Measurements from ENCODE around the gene TPO. TPM values are rescaled to one million over a fixed set of nuclear protein-coding genes. Genes with fewer than 3 reads are reported as not detected.

Gene TPO
- total RNA-seq, 1 experiment from 2014 or later, result not detected

DNA sequence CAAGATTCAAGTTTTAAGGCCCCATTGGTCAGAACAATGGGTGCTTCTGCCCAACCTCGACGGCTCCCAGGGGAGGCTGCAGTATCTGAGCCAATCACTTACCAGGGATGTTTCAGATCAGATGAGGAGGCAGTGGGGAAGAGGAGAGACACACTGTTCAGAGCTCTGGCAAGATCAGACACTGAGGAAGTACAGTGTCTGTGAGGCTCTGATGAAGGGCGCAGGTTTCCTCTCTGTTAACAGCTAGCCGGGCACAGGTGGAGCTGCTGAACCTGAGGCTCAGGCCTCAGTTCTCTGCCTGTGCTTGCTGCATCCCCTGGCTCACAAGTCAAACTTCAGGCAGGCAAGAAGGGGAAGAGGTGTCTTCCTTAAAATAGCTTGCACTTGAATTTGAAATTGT lies 69.7 kb downstream of the TPO start:
- H3K23me2 ChIP-seq (ENCODE audit: insufficient read length, low read depth, low read length, poor library complexity, severe bottlenecking), result no peaks in the 10 kb centered on the region
- no peaks in the 10 kb centered on the region for H3K27me3 ChIP-seq (ENCODE audit: insufficient read depth, low read length)
- no peak overlapping the region for H2BK12ac ChIP-seq (ENCODE audit: insufficient read length, low read depth, low read length)
- TF ChIP-seq, protein P1, sequence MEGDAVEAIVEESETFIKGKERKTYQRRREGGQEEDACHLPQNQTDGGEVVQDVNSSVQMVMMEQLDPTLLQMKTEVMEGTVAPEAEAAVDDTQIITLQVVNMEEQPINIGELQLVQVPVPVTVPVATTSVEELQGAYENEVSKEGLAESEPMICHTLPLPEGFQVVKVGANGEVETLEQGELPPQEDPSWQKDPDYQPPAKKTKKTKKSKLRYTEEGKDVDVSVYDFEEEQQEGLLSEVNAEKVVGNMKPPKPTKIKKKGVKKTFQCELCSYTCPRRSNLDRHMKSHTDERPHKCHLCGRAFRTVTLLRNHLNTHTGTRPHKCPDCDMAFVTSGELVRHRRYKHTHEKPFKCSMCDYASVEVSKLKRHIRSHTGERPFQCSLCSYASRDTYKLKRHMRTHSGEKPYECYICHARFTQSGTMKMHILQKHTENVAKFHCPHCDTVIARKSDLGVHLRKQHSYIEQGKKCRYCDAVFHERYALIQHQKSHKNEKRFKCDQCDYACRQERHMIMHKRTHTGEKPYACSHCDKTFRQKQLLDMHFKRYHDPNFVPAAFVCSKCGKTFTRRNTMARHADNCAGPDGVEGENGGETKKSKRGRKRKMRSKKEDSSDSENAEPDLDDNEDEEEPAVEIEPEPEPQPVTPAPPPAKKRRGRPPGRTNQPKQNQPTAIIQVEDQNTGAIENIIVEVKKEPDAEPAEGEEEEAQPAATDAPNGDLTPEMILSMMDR (conservative IDR thresholded peaks at IDR 0.05), result no peak
- no peak overlapping the region for H2BK5ac ChIP-seq (ENCODE audit: insufficient read length, low read length)
- H4K8ac ChIP-seq (replicated peaks; ENCODE audit: insufficient read length, low read depth, low read length), result no peak overlapping the region
- H3K4me1 ChIP-seq (ENCODE audit: insufficient read depth, low read length), result no peaks in the 10 kb centered on the region; the same call in 1 of the 2 replicates
- no peak overlapping the region for H3K9ac ChIP-seq (ENCODE audit: extremely low read depth, insufficient read length, low read length)
- H3K4me3 Mint-ChIP-seq, result no peak overlapping the region
- H2BK15ac ChIP-seq (ENCODE audit: low read depth, low read length), result no peak overlapping the region
- H3K56ac ChIP-seq (ENCODE audit: insufficient read length, low read depth, low read length), result no peak overlapping the region
- H3K36me3 Mint-ChIP-seq (ENCODE audit: insufficient read depth in 1 of 3, low read depth in 3 of 3), result no peaks in the 10 kb centered on the region; a peak in 3 of 7 replicates
- no peaks in the 10 kb centered on the region; the same call in 1 of the 2 replicates for H3K27me3 Mint-ChIP-seq (ENCODE audit: low read depth)
- no peaks in the 10 kb centered on the region for H3K9me3 ChIP-seq (ENCODE audit: control insufficient read depth, low read depth, low read length)
- H2BK120ac ChIP-seq (ENCODE audit: low read depth, low read length, poor library complexity, severe bottlenecking), result no peak overlapping the region
- H4K5ac ChIP-seq (ENCODE audit: insufficient read length, low read depth, low read length), result no peak overlapping the region
- H3K79me1 ChIP-seq (ENCODE audit: insufficient read depth, low read depth, low read length, poor library complexity, severe bottlenecking), result no peaks in the 10 kb centered on the region
- no peaks in the 10 kb centered on the region for H3K79me2 ChIP-seq (ENCODE audit: insufficient read depth, low read length)
- no peak overlapping the region for H3K18ac ChIP-seq (ENCODE audit: insufficient read length, low read depth, low read length)
- no peaks in the 10 kb centered on the region for H3K9me3 Mint-ChIP-seq
- WGBS (ENCODE audit: extremely low coverage, insufficient read length, low lambda C conversion rate), result no CpG with 5 or more reads among the region's 4 CpGs
- H3K4me1 Mint-ChIP-seq, result no peaks in the 10 kb centered on the region
- H3K27ac Mint-ChIP-seq, result no peak overlapping the region
- H3K14ac ChIP-seq (ENCODE audit: insufficient read depth, low read length), result no peak overlapping the region
- no peak for DNase-seq
- no peak overlapping the region for H2AFZ ChIP-seq (ENCODE audit: low read length)
- H3K4ac ChIP-seq (ENCODE audit: low read depth, low read length), result no peak overlapping the region
- H4K20me1 ChIP-seq (ENCODE audit: control insufficient read depth, insufficient read depth, insufficient read length), result no peaks in the 10 kb centered on the region
- H3K23ac ChIP-seq (ENCODE audit: insufficient read length, low read depth, low read length), result no peak overlapping the region
- H4K91ac ChIP-seq (ENCODE audit: insufficient read length, low read depth, low read length), result no peak overlapping the region
- H2BK20ac ChIP-seq (ENCODE audit: low read depth, low read length, poor library complexity, severe bottlenecking), result no peak overlapping the region
- no peak overlapping the region for H3K4me2 ChIP-seq (ENCODE audit: insufficient read depth, insufficient read length, low read length)
- no peak overlapping the region for H2AK5ac ChIP-seq (ENCODE audit: insufficient read length, low read length)
- no peak overlapping the region for H3K27ac ChIP-seq (ENCODE audit: insufficient read length, low read depth, low read length)
- H3T11ph ChIP-seq (ENCODE audit: low read length), result no peak overlapping the region

Data from H9 (cell line).